KMS-11 (cell line): Measurements from ENCODE around the gene ACSM5.

ENCODE experiments used
- H2AFZ ChIP-seq: fragments of 200-600 bp; sonication (generic); 2 replicates; pipeline ENCODE4 v1.6.1; 2016; ENCODE audit warnings: antibody characterized with exemption, mixed run types, low read depth
- H3K27ac ChIP-seq: fragments of 200-600 bp; sonication (generic); 2 replicates; pipeline ENCODE4 v1.6.1; 2016; ENCODE audit warnings: mild to moderate bottlenecking, mixed run types
- H3K27me3 ChIP-seq: fragments of 200-600 bp; sonication (generic); 2 replicates; pipeline ENCODE4 v1.6.1; 2017; ENCODE audit warnings: mild to moderate bottlenecking, low read depth, mixed run types, moderate library complexity; ENCODE audit not compliant: insufficient read depth
- H3K36me3 ChIP-seq: fragments of 200-600 bp; sonication (generic); 2 replicates; pipeline ENCODE4 v1.6.1; 2017; ENCODE audit warnings: mild to moderate bottlenecking, mixed run types; ENCODE audit not compliant: insufficient read depth
- H3K4me1 ChIP-seq: fragments of 200-600 bp; sonication (generic); 2 replicates; pipeline ENCODE4 v1.6.1; 2016; ENCODE audit warnings: mild to moderate bottlenecking, low read depth, mixed run types; ENCODE audit not compliant: poor library complexity, severe bottlenecking
- H3K4me2 ChIP-seq: fragments of 200-600 bp; sonication (generic); 2 replicates; pipeline ENCODE4 v1.7.0; 2016; ENCODE audit warnings: mild to moderate bottlenecking, mixed run types
- H3K4me3 ChIP-seq: fragments of 200-600 bp; sonication (generic); IDR thresholded peaks from 2 replicates; pipeline ENCODE4 v1.6.1; 2017; ENCODE audit warnings: low read depth, low read length, mixed read lengths; ENCODE audit not compliant: insufficient read depth
- H3K79me2 ChIP-seq: fragments of 200-600 bp; sonication (generic); 2 replicates; pipeline ENCODE4 v1.6.1; 2016; ENCODE audit warnings: low read depth, mixed run types; ENCODE audit not compliant: insufficient read depth
- H3K9ac ChIP-seq: fragments of 200-600 bp; sonication (generic); 2 replicates; pipeline ENCODE4 v1.6.1; 2016; ENCODE audit warnings: mild to moderate bottlenecking, mixed run types
- H4K20me1 ChIP-seq: fragments of 200-600 bp; sonication (generic); 2 replicates; pipeline ENCODE4 v1.6.1; 2016; ENCODE audit warnings: mild to moderate bottlenecking, mixed run types; ENCODE audit not compliant: insufficient read depth
- TF ChIP-seq, protein P1 (sequence below): fragments of 200-600 bp; sonication (generic); conservative IDR thresholded peaks from 2 replicates; pipeline ENCODE4 v1.6.1; 2017; ENCODE audit warnings: low read depth, mild to moderate bottlenecking, antibody characterized with exemption, low read length, moderate library complexity, mixed read lengths

The ACSM5 gene

DNA sequence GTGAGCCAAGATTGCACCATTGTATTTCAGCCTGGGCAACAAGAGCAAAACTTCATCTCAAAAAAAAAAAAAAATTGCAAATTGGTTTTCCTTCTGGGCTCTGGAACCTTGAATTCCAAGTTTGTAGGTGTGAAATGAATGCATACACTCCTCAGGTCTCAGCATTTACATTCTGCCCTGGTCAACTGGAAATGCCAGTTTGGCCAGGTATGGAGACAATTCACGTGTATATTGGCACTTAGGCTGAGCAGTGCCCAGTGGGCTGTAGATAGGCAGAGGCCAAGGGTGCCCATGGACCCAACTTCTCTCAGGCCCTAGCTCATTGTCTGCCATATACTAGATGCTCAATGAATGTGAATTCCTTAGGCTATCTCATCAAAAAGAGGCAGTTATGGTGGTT lies 20.5 kb upstream of the ACSM5 start:
- no peaks in the 10 kb centered on the region for H3K4me1 ChIP-seq
- no peak overlapping the region for H3K4me2 ChIP-seq
- H3K4me3 ChIP-seq, result no peak overlapping the region
- H3K9ac ChIP-seq, result no peak overlapping the region
- H4K20me1 ChIP-seq, result no peaks in the 10 kb centered on the region
- no peak overlapping the region for H3K27ac ChIP-seq
- no peaks in the 10 kb centered on the region for H3K27me3 ChIP-seq
- TF ChIP-seq, protein P1, sequence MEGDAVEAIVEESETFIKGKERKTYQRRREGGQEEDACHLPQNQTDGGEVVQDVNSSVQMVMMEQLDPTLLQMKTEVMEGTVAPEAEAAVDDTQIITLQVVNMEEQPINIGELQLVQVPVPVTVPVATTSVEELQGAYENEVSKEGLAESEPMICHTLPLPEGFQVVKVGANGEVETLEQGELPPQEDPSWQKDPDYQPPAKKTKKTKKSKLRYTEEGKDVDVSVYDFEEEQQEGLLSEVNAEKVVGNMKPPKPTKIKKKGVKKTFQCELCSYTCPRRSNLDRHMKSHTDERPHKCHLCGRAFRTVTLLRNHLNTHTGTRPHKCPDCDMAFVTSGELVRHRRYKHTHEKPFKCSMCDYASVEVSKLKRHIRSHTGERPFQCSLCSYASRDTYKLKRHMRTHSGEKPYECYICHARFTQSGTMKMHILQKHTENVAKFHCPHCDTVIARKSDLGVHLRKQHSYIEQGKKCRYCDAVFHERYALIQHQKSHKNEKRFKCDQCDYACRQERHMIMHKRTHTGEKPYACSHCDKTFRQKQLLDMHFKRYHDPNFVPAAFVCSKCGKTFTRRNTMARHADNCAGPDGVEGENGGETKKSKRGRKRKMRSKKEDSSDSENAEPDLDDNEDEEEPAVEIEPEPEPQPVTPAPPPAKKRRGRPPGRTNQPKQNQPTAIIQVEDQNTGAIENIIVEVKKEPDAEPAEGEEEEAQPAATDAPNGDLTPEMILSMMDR, result no peak
- no peak overlapping the region for H2AFZ ChIP-seq
- no peaks in the 10 kb centered on the region for H3K79me2 ChIP-seq
- H3K36me3 ChIP-seq, result no peaks in the 10 kb centered on the region

DNA sequence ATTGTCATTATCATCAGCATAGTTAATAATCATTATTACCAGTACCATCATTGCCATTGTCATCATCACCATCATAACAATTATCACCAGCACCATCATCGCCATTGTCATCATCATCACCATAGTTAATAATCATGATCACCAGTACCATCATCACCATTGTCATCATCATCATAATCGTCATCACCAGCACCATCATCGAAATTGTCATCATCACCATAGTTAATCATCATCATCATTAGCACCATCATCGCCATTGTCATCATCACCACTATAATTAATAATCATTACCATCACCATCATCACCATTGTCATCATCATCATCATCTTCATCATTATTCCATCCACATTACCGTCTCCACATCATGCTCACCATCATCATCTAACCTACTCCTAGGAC lies 18.3 kb upstream of the ACSM5 start:
- no peak overlapping the region for H3K4me2 ChIP-seq
- no peak overlapping the region for H3K9ac ChIP-seq
- no peaks in the 10 kb centered on the region for H3K4me1 ChIP-seq
- TF ChIP-seq, protein P1, result no peak
- H3K4me3 ChIP-seq, result no peak overlapping the region
- H3K27me3 ChIP-seq, result no peaks in the 10 kb centered on the region
- H4K20me1 ChIP-seq, result no peaks in the 10 kb centered on the region
- no peak overlapping the region for H2AFZ ChIP-seq
- no peaks in the 10 kb centered on the region for H3K36me3 ChIP-seq
- H3K79me2 ChIP-seq, result no peaks in the 10 kb centered on the region
- H3K27ac ChIP-seq, result no peak overlapping the region

- Histone ChIP-seq H4K20me1 (no peaks in the 10 kb centered on the region), H3K27ac (no peak overlapping the region), H2AFZ (no peak overlapping the region), H3K79me2 (no peaks in the 10 kb centered on the region), H3K27me3 (no peaks in the 10 kb centered on the region), H3K9ac (no peak overlapping the region), H3K4me1 (no peaks in the 10 kb centered on the region), H3K4me3 (no peak overlapping the region), H3K4me2 (no peak overlapping the region), H3K36me3 (no peaks in the 10 kb centered on the region)
- TF ChIP-seq, protein P1, result no peak
Measured at GRCh38 chr16:20393801-20394577, 15.3 kb upstream of the ACSM5 start.

DNA sequence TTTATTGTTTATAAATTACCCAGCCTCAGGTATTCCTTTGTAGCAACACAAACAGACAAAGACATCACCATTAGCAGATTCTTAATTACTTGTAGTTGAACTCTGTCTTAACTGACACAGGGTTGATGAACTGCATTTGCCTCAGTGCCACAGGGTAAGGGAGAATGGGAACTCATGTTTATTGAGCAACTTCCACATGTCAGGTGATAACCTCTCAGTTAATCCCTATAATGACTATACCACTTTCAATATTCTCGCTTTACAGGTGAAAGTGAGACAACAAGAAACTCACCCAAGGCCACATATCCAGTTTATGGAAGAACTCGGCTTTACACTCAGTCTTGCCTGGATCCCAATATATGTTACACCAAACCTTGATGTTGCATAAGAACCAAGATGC lies 13.4 kb upstream of the ACSM5 start:
- TF ChIP-seq, protein P1, result no peak
- H3K9ac ChIP-seq, result no peak overlapping the region
- H3K36me3 ChIP-seq, result no peaks in the 10 kb centered on the region
- H3K27ac ChIP-seq, result no peak overlapping the region
- H4K20me1 ChIP-seq, result no peaks in the 10 kb centered on the region
- H2AFZ ChIP-seq, result no peak overlapping the region
- no peaks in the 10 kb centered on the region for H3K4me1 ChIP-seq
- no peaks in the 10 kb centered on the region for H3K79me2 ChIP-seq
- H3K27me3 ChIP-seq, result no peaks in the 10 kb centered on the region
- no peak overlapping the region for H3K4me3 ChIP-seq
- H3K4me2 ChIP-seq, result no peak overlapping the region
